Left lung (tissue), 10 donors: ENCODE data around the gene FNDC7. TPM values are rescaled to one million over a fixed set of nuclear protein-coding genes. Genes with fewer than 3 reads are reported as not detected.

Experiments used
- ATAC-seq: fragments of 200-7000 bp; cut with Tn5 transposase; one replicate; pipeline ENCODE4 v1.9.1; 2020; ENCODE audit warnings: moderate library complexity
- DNase-seq, 4 donors: peaks; one replicate each; pipeline ENCODE4 v3.0.0-alpha.2; 2013 to 2020
- H3K27ac ChIP-seq, 2 donors: fragments of 200-600 bp; sonication (generic) in 1 of 2; one replicate each; pipeline versions ENCODE4 v1.5.0 to v1.8.0; 2020 to 2021
- H3K27me3 ChIP-seq, 2 donors: fragments of 200-600 bp; sonication (generic) in 1 of 2; one replicate each; pipeline versions ENCODE4 v1.5.0 to v1.8.0; 2020 to 2021
- H3K36me3 ChIP-seq, 2 donors: fragments of 200-600 bp; sonication (generic) in 1 of 2; one replicate each; pipeline versions ENCODE4 v1.5.0 to v1.8.0; 2020 to 2021
- H3K4me1 ChIP-seq, 2 donors: fragments of 200-600 bp; one replicate each; pipeline ENCODE4 v1.8.0; 2021
- H3K4me3 ChIP-seq, 2 donors: fragments of 200-600 bp; sonication (generic) in 1 of 2; one replicate each; pipeline versions ENCODE4 v1.5.0 to v1.8.0; 2020 to 2021; ENCODE audit warnings: mild to moderate bottlenecking in 1 of 2
- H3K9me3 ChIP-seq, 2 donors: fragments of 200-600 bp; sonication (generic) in 1 of 2; one replicate each; pipeline versions ENCODE4 v1.5.0 to v1.8.0; 2020 to 2021
- intact Hi-C, 2 donors: fragments of 100-400 bp; cut with DNase I; formaldehyde crosslinking; loops; one replicate each; pipeline versions ENCODE4 v1.11.2 to v1.14.2; 2022
- polyA plus RNA-seq, 6 donors: library from polyadenylated mRNA; unstranded; fragments of 120-200 nt; gene quantifications; one replicate each; pipeline ENCODE4 v1.2.1, GENCODE V29; 2013; ENCODE audit not compliant: insufficient read length in 6 of 6
- total RNA-seq, 2 donors: library from RNA; stranded (reverse); fragmentation: NEBNext Ultra II Directional; extraction: Animal tissue kit (Norgen Biotek cat#: 25700); gene quantifications; one replicate each; pipeline ENCODE4 v1.2.1, GENCODE V29; 2021
- TF ChIP-seq, protein P1 (sequence below), 2 donors: fragments of 200-600 bp; sonication (generic) in 1 of 2; IDR thresholded peaks; one replicate each; pipeline versions ENCODE4 v1.5.0 to v1.8.0; 2021; ENCODE audit warnings: antibody characterized with exemption in 2 of 2
- donor health status: DM: no; HTN: yes; CAD: no.
- donor health status: DM: no; HTN: no; CAD: no.

The FNDC7 gene
- total and polyA plus RNA-seq, 8 donors: 0.06 to 0.07 TPM; not detected in 6

GRCh38 chr1:108750476-108751181 is 37.9 kb downstream of the FNDC7 start:
- Histone ChIP-seq H3K9me3 (no peaks in the 10 kb centered on the region), H3K36me3 (peaks cover 0 to 27% of the 10 kb centered on the region in 2 donors), H3K27me3 (no peaks in the 10 kb centered on the region), H3K27ac (no peak overlapping the region), H3K4me3 (no peak overlapping the region), H3K4me1 (peaks cover 10 to 19% of the 10 kb centered on the region in 2 donors)
- no peak for ATAC-seq
- TF ChIP-seq, protein P1, sequence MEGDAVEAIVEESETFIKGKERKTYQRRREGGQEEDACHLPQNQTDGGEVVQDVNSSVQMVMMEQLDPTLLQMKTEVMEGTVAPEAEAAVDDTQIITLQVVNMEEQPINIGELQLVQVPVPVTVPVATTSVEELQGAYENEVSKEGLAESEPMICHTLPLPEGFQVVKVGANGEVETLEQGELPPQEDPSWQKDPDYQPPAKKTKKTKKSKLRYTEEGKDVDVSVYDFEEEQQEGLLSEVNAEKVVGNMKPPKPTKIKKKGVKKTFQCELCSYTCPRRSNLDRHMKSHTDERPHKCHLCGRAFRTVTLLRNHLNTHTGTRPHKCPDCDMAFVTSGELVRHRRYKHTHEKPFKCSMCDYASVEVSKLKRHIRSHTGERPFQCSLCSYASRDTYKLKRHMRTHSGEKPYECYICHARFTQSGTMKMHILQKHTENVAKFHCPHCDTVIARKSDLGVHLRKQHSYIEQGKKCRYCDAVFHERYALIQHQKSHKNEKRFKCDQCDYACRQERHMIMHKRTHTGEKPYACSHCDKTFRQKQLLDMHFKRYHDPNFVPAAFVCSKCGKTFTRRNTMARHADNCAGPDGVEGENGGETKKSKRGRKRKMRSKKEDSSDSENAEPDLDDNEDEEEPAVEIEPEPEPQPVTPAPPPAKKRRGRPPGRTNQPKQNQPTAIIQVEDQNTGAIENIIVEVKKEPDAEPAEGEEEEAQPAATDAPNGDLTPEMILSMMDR (IDR thresholded peaks at IDR 0.05): no peak
- intact Hi-C loops: no loop called here
- DNase-seq: no peak

DNA sequence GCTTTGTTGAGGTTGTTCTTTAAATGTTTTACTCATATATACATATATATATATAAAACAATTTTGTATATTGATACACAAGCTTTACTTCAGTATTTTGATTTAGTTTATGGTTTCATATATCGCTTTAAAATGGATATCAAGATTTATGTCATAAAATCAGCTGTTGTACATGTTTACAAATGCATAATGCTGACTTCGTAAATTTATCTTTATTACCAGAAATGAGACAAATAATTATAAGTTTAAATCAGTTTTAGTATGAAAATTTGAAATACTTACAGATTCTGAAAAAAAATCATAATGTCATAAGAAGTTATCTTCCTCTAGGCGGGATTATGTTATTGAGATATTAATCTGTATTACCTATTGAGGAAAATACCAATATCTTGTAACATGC is 40.7 kb downstream of the FNDC7 start:
- TF ChIP-seq, protein P1 (IDR thresholded peaks at IDR 0.05): no peak
- Histone ChIP-seq H3K36me3 (peaks cover 0 to 50% of the 10 kb centered on the region in 2 donors), H3K4me3 (no peak overlapping the region), H3K27me3 (no peaks in the 10 kb centered on the region), H3K27ac (no peak overlapping the region), H3K9me3 (no peaks in the 10 kb centered on the region), H3K4me1 (peaks cover 0 to 9% of the 10 kb centered on the region in 2 donors)
- DNase-seq (no peak), ATAC-seq (no peak)
- intact Hi-C loops: no loop called here

GRCh38 chr1:108758796-108759195 is 46.1 kb downstream of the FNDC7 start:
- Histone ChIP-seq H3K27me3 (no peaks in the 10 kb centered on the region), H3K9me3 (no peaks in the 10 kb centered on the region), H3K4me3 (no peak overlapping the region), H3K27ac (no peak overlapping the region), H3K36me3 (peaks cover 0 to 91% of the 10 kb centered on the region in 2 donors), H3K4me1 (no peaks in the 10 kb centered on the region)
- ATAC-seq (no peak), DNase-seq (no peak)
- TF ChIP-seq, protein P1 (IDR thresholded peaks at IDR 0.05): no peak
- intact Hi-C loops: no loop called here

- DNase-seq (no peak), ATAC-seq (no peak)
- Histone ChIP-seq H3K4me3 (no peak overlapping the region), H3K27me3 (no peaks in the 10 kb centered on the region), H3K36me3 (peaks cover 0 to 76% of the 10 kb centered on the region in 2 donors), H3K27ac (no peak overlapping the region), H3K4me1 (no peaks in the 10 kb centered on the region), H3K9me3 (no peaks in the 10 kb centered on the region)
- intact Hi-C loops: no loop called here
- TF ChIP-seq, protein P1 (IDR thresholded peaks at IDR 0.05): no peak
These were observed 54.4 kb downstream of the FNDC7 start for GRCh38 chr1:108767115-108767514.

DNA sequence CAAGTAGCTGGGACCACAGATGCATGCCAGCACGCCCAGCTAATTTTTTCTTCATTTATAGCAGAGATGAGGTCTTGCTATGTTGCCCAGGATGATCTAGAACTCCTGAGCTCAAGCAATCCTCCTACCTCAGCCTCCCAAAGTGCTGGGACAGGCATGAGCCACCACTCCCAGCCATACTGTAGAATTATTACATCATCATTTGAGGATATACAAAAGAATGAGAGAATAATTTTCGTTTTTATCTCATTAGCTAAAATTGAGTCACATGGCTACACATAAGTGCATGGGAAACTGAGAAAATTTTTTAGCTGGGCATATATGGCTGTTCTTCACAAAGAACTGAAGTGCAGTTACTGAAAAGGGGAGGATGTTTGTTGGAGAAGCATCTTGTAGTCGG is 55.0 kb downstream of the FNDC7 start:
- intact Hi-C loops: no loop called here
- no peak overlapping the region for H3K4me3 ChIP-seq
- ATAC-seq (no peak), DNase-seq (no peak)
- H3K27me3 ChIP-seq: no peaks in the 10 kb centered on the region
- TF ChIP-seq, protein P1 (IDR thresholded peaks at IDR 0.05): no peak
- no peak overlapping the region for H3K27ac ChIP-seq
- H3K4me1 ChIP-seq: no peaks in the 10 kb centered on the region
- peaks cover 0 to 75% of the 10 kb centered on the region in 2 donors for H3K36me3 ChIP-seq
- H3K9me3 ChIP-seq: no peaks in the 10 kb centered on the region
